SIG-M5 treated with dmso at 0.1 percent for 504 hours (cell line): Measurements from ENCODE around the gene CDC14B.

ENCODE experiments used
- DNase-seq: peaks from one replicate; lab custom pipeline; 2025; ENCODE audit not compliant: unreplicated experiment; lab: John Stamatoyannopoulos, UW

Gene CDC14B

GRCh38 chr9:96486386-96487028 is 133.1 kb downstream of the CDC14B start:
- DNase-seq, result no peak

- DNase-seq, result no peak
These were observed 134.4 kb downstream of the CDC14B start for GRCh38 chr9:96485280-96485679.

- DNase-seq, result no peak
These were observed 135.1 kb downstream of the CDC14B start for GRCh38 chr9:96484521-96484931.

- DNase-seq, result no peak
These were observed 135.8 kb downstream of the CDC14B start for GRCh38 chr9:96483733-96484390.

GRCh38 chr9:96483197-96483596 is 136.4 kb downstream of the CDC14B start:
- no peak for DNase-seq

- no peak for DNase-seq
These were observed 137.2 kb downstream of the CDC14B start for GRCh38 chr9:96482476-96482875.

- no peak for DNase-seq
These were observed 138.9 kb downstream of the CDC14B start for GRCh38 chr9:96480736-96481135.

GRCh38 chr9:96478829-96479371 is 140.7 kb downstream of the CDC14B start:
- DNase-seq, result no peak

- no peak for DNase-seq
These were observed 143.1 kb downstream of the CDC14B start for GRCh38 chr9:96476591-96476990.

- DNase-seq, result no peak
These were observed 143.6 kb downstream of the CDC14B start for GRCh38 chr9:96476013-96476412.

- DNase-seq, result no peak
These were observed 151.9 kb downstream of the CDC14B start for GRCh38 chr9:96467784-96468183.

GRCh38 chr9:96464426-96464825 is 155.2 kb downstream of the CDC14B start:
- no peak for DNase-seq

GRCh38 chr9:96462541-96462940 is 157.1 kb downstream of the CDC14B start:
- no peak for DNase-seq

- DNase-seq, result no peak
These were observed 158.3 kb downstream of the CDC14B start for GRCh38 chr9:96461336-96461735.

- no peak for DNase-seq
These were observed 158.8 kb downstream of the CDC14B start for GRCh38 chr9:96460882-96461281.

- no peak for DNase-seq
These were observed 159.2 kb downstream of the CDC14B start for GRCh38 chr9:96460470-96460869.

- no peak for DNase-seq
These were observed 160.2 kb downstream of the CDC14B start for GRCh38 chr9:96459268-96460007.

GRCh38 chr9:96458226-96458625 is 161.4 kb downstream of the CDC14B start:
- DNase-seq, result no peak

GRCh38 chr9:96457266-96457665 is 162.4 kb downstream of the CDC14B start:
- no peak for DNase-seq

- DNase-seq, result peak; percentile 2
These were observed 166.0 kb downstream of the CDC14B start for GRCh38 chr9:96453625-96454024.

GRCh38 chr9:96450613-96451528 is 168.8 kb downstream of the CDC14B start:
- no peak for DNase-seq
